HG03025 (cell line): ENCODE results near the gene RLF.
A peak's percentile ranks its signal among the peaks of the same experiment; 100 is the strongest.

Source experiments
- ATAC-seq: cut with Tn5 transposase; IDR thresholded peaks from one replicate; pipeline ENCODE4 v1.9.1; 2021; ENCODE audit warnings: mild to moderate bottlenecking, moderate library complexity; ENCODE audit not compliant: unreplicated experiment, low FRiP score

Gene RLF

DNA sequence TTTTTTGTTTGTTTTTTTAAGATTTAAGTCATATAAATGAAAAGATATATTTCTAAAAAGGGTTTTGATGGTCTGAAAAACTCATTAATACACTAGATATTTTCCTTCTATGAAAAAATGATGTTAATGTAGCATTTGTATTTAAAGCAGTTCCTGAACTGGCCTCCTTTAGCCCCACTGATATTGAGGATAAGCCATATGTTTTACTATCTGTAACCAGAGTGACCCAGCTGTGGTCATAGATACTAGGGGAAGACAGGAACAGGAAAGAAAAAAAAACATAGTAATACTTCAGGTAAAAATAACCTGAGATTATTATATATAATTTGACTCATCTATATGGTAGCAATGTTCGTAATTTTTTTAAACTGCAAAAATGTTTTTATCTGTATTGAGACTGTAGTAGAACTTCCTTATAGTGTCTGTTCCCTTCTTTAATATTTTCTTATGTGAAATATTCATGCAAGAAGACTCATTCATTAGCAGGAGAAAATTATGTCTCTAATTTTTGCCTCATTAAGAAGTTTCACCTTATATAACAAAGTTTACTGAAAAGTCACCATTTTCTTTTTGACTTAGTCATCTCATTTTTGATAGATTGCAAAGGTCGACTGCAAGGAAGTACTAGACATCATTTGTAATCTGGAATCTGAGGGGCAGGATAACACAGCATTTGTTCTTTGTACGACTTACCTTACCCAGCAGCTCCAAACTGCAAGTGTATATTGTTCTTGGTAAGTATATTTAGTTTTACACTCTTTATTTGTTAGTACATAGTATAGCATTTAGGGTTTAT, 61.0 kb downstream of the RLF start:
- no peak for ATAC-seq

DNA sequence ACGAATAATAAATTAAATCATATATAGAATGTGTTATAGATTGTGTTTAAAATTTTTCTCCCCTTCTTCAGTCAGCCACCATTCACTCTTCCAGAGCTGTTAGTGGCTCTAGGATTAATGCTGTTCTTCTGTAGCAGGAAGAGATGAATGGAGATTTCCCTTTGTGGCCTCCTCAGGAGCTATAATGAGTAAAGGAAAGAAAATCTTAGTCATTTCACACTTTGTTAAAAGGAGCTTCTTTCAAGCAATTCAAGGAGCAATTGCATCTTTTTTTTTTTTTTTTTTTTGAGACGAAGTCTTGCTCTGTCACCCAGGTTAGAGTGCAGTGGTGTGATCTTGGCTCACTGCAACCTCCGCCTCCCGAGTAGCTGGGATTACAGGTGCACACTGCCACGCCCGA, 62.9 kb downstream of the RLF start:
- ATAC-seq, result no peak

DNA sequence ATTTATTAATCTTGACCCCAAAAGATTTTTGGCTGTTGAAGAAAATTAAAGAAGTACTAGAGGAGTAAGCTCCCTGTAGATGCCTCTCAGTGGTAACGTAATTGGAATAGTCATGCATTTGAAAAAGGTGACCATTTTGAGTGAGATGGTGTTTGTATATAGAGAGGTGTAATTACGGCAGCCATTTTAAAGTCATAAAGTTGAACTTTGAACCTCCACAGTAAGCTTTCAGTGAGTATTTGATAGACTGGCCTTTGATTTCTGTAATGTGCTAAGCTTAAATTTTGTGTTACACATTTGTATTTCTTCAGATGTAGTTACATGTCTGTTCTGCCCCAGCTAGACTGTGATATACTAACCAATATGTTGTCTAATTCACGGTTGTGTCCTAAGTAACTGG, 65.0 kb downstream of the RLF start:
- no peak for ATAC-seq

DNA sequence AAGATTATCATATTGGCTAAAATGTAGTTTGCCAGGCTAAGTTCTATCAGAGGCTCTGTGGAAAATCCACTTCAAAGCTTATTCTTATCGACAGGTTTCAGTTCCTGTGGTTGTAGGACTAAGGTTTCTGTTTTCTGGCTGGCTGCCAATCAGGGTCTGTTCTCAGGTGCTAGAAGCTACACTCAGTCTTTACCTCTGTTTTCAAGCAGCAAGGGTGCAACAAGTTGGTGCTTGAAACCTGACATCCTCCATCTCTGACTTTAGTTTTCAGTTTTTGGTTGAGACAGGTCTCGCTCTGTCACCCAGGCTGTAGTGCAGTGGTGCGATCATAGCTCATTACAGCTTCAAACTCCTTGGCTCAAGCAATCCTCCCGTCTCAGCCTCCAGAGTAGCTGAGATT, 71.3 kb downstream of the RLF start:
- ATAC-seq, result peak; percentile 88

DNA sequence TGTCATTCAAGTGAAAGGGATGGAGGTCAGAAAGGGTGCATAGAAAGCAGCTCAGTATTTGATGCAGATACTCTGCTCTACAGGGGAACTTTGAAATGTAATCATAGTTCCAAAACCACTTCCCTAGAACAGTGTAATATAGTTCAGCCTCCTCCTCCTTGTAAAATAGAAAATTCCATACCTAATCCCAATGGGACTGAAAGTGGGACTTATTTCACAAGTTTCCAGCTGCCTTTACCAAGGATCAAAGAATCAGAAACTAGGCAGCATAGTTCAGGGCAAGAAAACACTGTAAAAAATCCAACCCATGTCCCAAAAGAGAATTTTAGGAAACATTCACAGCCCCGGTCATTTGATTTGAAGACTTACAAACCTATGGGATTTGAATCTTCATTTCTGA, 78.4 kb downstream of the RLF start:
- no peak for ATAC-seq

DNA sequence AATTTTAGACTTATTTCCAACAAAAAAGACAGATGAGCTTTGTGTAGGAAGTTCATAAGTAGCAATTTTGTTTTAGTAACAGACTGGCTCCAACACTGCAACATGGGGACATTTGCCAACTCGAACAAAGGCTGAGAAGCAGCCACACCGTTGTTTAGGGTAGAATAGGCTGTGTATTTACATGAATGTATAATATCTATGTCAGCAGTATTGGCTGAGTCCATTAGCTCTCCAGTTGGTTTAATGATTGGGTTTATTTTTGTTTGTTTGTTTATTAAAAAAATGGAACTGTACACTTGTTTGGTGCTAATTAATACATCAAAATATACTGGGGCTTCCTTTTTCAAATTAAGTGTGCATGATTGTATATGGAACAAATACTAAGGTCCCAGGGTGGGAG, 79.2 kb downstream of the RLF start:
- ATAC-seq, result no peak

DNA sequence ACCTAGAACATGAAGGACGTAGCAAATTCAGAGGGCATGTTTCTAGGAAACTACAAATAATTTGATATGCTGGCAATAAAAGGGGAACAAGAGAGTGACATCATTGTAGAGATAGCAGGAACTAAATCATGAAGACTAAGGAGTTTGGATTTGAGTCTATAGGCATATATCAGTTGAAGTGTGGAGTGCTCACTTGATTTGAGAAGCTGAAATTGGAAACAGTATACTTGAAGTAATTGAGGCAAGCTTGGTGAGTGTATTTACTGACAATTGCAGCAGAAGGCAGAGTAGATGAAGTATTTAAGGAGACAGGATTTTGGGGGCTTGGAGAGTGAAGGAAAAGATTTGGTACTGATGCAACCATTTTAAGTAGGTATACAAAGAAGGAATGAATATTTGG, 80.2 kb downstream of the RLF start:
- no peak for ATAC-seq

DNA sequence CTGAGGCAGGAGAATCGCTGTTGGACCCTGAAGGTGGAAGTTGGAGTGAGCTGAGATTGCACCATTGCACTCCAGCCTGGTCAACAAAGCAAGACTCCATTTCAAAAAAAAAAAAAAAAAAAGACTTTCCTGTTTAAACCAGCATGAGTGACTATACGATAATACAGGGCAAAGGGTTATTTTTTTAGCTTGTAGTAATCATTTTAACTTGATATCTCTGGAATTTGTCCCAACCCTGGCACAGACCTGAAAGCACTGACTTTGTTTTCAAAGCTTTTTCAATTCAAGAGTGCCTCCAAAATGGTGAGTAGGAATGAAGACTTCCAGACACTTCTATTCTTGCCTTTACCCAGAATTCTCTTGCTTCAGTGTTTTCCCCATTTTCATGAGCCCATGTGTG, 82.2 kb downstream of the RLF start:
- no peak for ATAC-seq

DNA sequence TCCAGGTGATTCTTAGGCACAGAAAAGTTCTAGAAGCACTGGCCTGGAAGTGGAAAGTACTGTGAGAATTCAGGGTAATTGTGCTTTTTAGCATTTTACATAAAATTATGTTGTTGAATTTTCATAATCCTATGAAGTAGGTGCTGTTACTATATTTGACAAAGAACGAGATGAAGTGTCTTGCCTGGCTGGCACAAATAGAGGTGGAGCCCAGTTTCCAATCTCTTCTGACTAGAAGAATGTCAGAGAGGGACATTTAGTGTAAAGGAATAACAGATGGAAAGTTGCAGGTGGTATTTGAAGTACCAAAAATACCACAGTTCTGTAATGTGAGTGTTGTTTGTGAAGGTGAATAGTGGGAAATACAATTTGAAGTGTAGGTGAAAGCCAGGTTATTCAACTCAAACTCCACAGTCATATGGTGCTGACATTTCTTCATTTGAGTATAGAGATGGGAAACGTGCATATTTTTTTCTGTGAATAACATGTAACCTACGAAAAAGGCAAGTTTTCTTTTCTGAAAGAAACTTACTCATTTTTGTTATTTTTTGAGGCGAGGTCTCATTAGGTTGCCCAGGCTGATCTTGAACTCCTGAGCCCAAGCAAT, 83.1 kb downstream of the RLF start:
- ATAC-seq, result no peak

DNA sequence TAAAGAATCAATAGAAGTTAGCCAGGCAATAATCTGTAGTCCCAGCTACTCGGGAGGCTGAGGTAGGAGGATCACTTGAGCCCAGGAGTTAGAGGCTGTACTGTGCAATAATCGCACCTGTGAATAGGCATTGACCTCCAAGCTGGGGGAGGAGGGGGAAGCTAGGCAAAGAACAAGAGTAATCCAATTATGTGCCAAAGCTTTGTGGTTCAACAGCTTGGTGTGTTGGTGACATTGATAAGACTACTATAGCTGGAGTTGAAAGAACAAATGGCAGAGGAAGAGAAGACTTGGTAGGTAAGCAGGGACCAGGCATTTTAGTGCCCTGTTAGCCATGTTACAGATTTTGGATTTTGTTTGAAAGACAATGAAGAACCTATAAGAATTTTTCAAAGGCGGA, 84.5 kb downstream of the RLF start:
- no peak for ATAC-seq

DNA sequence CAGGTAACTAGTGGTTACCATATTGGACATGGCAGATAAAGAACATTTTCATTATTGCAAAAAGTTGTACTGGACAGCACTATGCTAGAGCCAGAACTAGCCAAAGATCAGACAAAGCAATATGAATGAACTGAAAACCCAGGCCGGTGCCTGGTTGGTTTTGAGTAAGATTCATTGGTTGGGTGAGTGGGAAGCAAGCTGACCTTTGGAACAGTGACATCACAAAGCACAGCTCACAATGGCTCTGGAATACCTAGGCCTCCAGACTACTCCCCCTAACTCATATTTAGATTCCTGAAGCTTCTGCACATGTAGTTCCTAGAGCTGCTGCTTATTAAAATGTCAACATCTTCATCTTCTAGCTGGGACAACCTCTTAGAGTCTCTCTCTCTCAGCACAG, 86.5 kb downstream of the RLF start, which contains the start of gene TMCO2:
TSS of gene TMCO2 (plus strand) at position 283 of the 400 bp plus-strand sequence. CDS start at position 340, 57 bp downstream.
- ATAC-seq, result no peak

DNA sequence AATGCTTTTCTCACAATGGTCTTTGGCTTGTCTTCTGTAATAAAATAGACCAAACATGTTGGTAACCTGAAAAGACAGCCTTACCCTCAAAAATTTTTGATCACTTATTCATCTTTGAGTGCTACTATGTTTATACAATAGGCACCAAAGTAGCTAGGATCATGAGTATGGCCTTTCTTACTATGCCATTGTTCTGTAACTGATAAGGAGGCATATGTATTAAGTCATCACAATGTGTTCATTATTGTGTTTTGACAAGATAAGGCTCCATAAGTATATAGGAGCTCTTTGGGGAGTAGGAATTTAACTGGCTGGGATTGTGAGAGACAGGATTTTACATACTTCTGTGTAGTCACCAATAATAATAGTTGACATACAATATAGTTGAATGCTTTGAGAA, 87.2 kb downstream of the RLF start:
- ATAC-seq, result no peak

DNA sequence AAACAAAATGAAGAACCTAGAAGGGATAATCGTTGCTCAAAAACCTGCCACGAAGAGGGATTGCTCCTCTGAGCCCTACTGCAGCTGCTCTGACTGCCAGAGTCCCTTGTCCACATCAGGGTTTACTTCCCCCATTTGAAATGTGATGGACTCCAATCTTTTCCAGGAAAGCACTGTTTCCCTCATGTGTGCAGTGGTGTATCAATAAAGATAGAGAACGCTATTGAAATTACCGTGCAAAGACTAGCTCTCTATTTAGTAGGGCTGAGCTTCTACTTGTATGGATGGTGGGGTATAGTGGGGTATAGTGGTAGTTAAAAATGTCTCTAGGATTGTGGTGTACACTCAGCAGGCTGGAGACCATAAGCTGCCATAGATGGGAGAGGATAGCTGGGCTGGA, 90.3 kb downstream of the RLF start:
- ATAC-seq, result no peak

DNA sequence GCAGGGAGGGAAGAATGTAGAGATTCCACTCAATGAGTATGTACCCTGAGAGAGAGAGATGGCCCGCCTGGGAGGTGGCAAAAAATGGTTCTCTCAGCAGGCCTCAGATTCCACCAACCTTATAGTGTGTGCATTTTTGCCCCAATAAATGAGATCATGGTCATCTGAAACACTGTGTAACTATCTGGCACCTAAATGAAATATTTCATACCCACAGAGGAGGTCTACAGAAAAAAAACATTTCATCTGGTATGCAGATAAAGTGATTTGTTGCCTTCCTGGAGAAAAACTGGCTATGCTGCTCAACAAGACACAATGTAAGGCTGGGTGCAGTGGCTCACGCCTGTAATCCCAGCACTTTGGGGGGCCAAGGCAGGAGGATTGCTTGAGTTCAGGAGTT, 91.4 kb downstream of the RLF start:
- no peak for ATAC-seq

DNA sequence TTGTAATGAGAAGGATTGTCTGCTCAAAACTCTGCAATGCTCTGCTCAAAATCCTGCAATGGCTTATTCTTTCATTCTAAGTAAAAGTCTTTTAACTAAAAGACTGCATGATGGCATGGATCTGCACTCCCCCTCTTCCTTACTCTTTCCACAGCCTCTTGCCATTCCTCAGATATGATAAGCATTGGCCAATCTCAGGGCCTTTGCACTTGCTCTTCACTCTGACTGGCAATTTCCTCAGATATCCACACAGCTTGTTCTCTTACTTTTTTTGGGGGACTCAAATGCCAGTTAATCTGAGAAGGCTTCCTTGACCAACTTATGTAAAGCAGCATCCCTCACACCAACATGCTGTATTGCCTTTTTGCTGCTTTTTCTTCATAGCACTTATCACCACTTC, 94.0 kb downstream of the RLF start:
- ATAC-seq, result no peak

DNA sequence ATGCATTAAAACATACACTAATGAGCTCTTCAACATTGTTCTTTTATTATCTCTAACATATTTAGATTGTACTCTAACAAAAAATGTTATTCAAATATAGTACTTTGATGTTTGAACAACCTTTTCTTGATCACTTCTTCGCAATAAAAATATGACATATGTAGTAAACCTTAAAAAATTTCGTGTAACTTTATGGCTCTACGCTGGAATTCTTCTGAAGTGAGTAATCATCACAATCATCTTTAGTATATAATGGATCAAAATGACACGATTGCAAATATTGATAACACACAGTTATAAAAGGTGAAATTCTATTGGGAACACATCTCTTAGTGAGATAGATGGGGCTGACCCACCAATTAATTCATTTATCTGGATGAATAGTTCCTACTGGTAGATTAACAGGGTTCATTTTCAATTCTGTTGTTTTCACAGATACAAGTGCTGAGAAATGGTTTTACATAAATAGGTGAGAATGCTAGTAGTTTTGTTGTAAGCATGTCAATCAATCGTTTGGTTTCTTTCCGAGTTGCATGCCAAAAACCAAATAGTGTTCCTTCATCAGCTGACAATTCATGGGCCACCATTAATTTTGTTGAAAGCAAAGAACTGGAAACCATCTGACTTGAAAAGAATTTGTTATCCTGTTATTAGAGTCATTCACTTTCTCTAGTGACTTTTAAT, 95.4 kb downstream of the RLF start:
- no peak for ATAC-seq

DNA sequence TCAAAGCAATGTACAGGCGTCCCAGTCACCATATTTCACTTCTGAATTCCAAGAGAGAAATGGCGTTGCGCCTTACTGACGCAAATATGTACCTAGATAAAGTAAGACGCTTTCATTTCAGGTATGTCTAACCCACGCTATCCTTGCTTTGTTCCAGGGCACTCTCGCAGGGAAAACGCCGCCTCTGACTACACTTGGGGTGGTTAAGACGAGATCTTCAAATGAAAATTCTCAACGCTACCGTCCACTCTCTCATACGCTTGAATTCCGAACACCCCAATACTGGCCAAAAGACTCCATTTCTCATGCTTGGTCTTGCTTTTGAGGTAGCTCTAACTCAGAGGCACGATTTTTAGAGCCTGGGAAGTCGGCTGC, 96.1 kb downstream of the RLF start:
- peak; percentile 13 for ATAC-seq

DNA sequence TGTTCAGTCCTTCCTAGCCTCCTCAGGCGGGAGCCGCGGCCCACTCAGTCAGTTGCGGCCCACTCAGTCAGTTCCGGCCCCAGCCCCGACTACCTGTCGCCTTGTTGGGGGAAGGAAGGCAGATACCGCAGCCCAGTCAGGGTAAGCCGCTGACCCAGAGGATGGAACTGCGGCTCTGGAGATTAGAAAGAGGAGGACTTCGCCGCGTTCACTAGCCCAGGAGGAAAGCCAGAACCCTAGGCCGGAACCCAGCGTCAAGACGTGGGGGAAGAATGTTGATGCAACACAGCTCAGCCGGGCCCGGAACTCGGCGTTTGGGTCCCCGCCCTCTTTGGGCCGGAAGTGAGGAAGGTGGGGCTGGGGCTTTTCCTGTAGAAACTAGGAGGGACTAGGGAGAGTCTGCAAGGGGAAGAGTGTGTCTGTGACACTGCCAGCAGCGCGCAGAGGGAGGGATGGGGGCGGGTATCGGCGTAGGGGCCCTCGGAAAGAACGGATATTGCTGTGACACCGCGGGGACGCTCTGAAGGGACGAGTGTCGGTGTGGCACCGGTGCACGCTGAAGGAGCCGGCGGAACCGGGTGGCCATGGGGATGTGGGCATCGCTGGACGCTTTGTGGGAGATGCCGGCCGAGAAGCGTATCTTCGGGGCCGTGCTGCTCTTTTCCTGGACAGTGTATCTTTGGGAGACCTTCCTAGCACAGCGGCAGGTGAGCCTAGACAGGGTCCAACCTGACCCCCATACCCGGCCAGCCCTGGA, 96.7 kb downstream of the RLF start, which contains the start of gene ZMPSTE24:
TSS of gene ZMPSTE24 (plus strand) at position 549 of the 757 bp plus-strand sequence. CDS start at position 585, 36 bp downstream.
- peak; percentile 90 for ATAC-seq

DNA sequence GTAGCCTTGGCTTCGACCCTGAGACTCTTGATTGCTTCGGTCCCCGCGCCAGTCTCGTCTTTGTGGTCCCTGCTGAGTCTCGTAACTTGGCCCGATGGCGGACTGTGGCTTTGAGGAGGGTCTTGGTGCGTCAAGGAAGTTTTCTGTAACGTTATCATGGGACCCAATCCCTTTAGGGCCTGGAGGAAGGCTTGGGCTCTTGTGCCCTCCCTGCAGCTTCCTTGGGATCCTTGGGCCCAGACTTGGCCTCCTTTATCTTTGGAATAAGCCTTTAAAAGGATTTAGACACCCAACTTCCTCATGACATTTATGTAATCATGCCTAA, 97.2 kb downstream of the RLF start:
- peak; percentile 6 for ATAC-seq

DNA sequence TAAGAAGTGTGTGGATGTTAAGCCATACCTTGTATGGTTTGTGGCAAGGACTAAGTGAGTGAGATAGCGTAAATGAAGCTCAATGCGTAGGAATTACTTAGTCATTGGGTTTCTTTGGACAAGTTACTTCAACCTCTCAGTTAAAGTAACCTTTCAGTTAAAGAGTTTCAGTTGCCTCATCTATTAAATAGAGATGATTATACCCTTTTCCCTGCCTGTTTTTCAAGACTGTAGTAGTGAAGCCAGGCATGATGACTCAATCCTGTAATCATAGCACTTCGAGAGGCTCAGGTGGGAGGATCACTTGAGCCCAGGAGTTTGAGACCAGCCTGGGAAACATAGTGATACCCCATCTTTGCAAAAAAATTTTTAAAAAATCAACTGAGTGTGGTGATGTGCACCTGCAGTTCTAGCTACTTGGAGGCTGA, 103.2 kb downstream of the RLF start:
- no peak for ATAC-seq

DNA sequence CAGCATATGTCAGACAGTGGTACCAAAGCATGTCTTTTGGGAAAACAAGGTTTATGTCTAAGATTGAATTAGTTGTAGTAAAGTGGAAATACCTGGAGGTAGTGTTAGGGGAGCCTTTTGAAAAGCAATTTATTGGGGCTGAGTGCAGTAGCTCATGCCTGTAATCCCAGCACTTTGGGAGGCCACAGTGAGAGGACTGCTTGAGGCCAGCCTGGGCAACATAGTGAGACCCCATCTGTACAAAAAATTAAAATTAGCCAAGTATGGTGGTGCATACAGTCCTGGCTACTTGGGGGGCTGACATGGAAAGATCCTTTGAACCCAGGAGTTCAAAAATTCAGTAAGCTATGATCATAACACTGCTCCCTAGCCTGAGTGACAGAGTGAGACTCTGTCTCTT, 104.1 kb downstream of the RLF start:
- no peak for ATAC-seq
